GM12878 (cell line): ENCODE data around the gene GCNT3. TPM values are rescaled to one million over a fixed set of nuclear protein-coding genes. Genes with fewer than 3 reads are reported as not detected.

Experiments
- ATAC-seq: fragments of 200-7000 bp; cut with Tn5 transposase; 3 replicates; pipeline ENCODE4 v1.9.1; 2020; ENCODE audit warnings: mild to moderate bottlenecking, moderate library complexity
- BruUV-seq: library from RNA; stranded (reverse); fragments of 400-500 nt; replicated peaks from 2 replicates; lab custom pipeline; 2021; lab: Mats Ljungman, UMichigan
- CTCF ChIA-PET: fragments of 300-600 bp; sonication (Branson Sonifier 250); formaldehyde crosslinking; extraction: SDS; loops from one replicate; lab custom pipeline; 2021; ENCODE audit warnings: inconsistent platforms; lab: Yijun Ruan, JAX
- POLR2A ChIA-PET: fragments of 350-600 bp; formaldehyde crosslinking; extraction: SDS; loops from one replicate; lab custom pipeline; 2021; ENCODE audit warnings: inconsistent platforms; lab: Charles Lee
- RAD21 ChIA-PET: fragments of 300-600 bp; sonication (Branson Sonifier 250); formaldehyde crosslinking; loops from one replicate; lab custom pipeline; 2023; ENCODE audit warnings: antibody characterized with exemption; ENCODE audit not compliant: unreplicated experiment; lab: Charles Lee
- SMC1A ChIA-PET: fragments of 300-600 bp; sonication (Branson Sonifier 250); formaldehyde crosslinking; loops from one replicate; lab custom pipeline; 2023; ENCODE audit not compliant: unreplicated experiment, uncharacterized antibody; lab: Charles Lee
- DNase-seq: peaks from one replicate; pipeline ENCODE4 v3.0.0-alpha.2; 2011; ENCODE audit warnings: low read depth, low spot score
- FAIRE-seq: peaks from 3 replicates; lab custom pipeline; 2011; peaks lifted over from hg19 to GRCh38; lab: Jason Lieb, UNC
- H2AFZ ChIP-seq: 2 replicates; pipeline ENCODE4 v1.6.0; 2011; ENCODE audit warnings: low read depth, low read length, control low read depth; ENCODE audit not compliant: control insufficient read depth
- H3K27ac ChIP-seq: 2 replicates; pipeline ENCODE4 v1.5.1; 2011; ENCODE audit warnings: control low read depth; ENCODE audit not compliant: control insufficient read depth, insufficient read depth
- H3K27me3 ChIP-seq, 2 experiments: replicated peaks in 1 of 2; 2 replicates each; pipeline versions ENCODE4 v1.6.0 to v1.6.1; 2011; ENCODE audit warnings: low read length in 1 of 2; ENCODE audit not compliant: control insufficient read depth in 2 of 2, insufficient read depth in 2 of 2
- H3K36me3 ChIP-seq, 2 experiments: 2 replicates each; pipeline ENCODE4 v1.5.1; 2011; ENCODE audit warnings: low read length in 1 of 2; ENCODE audit not compliant: control insufficient read depth in 2 of 2, insufficient read depth in 2 of 2
- H3K4me1 ChIP-seq: 2 replicates; pipeline ENCODE4 v1.6.1; 2011; ENCODE audit warnings: mild to moderate bottlenecking, low read length, moderate library complexity, mixed read lengths; ENCODE audit not compliant: control insufficient read depth, insufficient read depth
- H3K4me2 ChIP-seq: 2 replicates; pipeline ENCODE4 v1.6.0; 2011; ENCODE audit warnings: control low read depth; ENCODE audit not compliant: control insufficient read depth, insufficient read depth
- H3K4me3 ChIP-seq: fragments of 200-600 bp; sonication (generic); 2 replicates; pipeline ENCODE4 v1.5.1; 2016
- H3K79me2 ChIP-seq: 2 replicates; pipeline ENCODE4 v1.6.0; 2011; ENCODE audit warnings: low read length; ENCODE audit not compliant: control insufficient read depth, insufficient read depth
- H3K9ac ChIP-seq: 2 replicates; pipeline ENCODE4 v1.8.0; 2011; ENCODE audit warnings: low read length, control low read depth, mixed read lengths; ENCODE audit not compliant: control insufficient read depth, insufficient read depth
- H3K9me3 ChIP-seq: replicated peaks from 3 replicates; pipeline ENCODE4 v1.5.1; 2011; ENCODE audit warnings: mild to moderate bottlenecking, low read length; ENCODE audit not compliant: control insufficient read depth, insufficient read depth
- H4K20me1 ChIP-seq: 2 replicates; pipeline ENCODE4 v1.6.0; 2011; ENCODE audit not compliant: control insufficient read depth, insufficient read depth
- MYB ChIP-seq: fragments of 150-350 bp; IDR thresholded peaks from 2 replicates; pipeline ENCODE4 v1.6.1; 2014; ENCODE audit warnings: mild to moderate bottlenecking, low read depth, low read length, borderline replicate concordance
- NFYA ChIP-seq: IDR thresholded peaks from 2 replicates; pipeline ENCODE4 v1.6.1; 2011; ENCODE audit warnings: low read depth, mild to moderate bottlenecking, low read length, improper control_type of control experiment, borderline replicate concordance
- POLR2AphosphoS2 ChIP-seq: IDR thresholded peaks from 2 replicates; pipeline ENCODE4 v1.6.1; 2011; ENCODE audit warnings: low read depth, mild to moderate bottlenecking, low read length, improper control_type of control experiment, moderate library complexity
- PRDM15 ChIP-seq: fragments of 450-650 bp; formaldehyde crosslinking; IDR thresholded peaks from 2 replicates; pipeline ENCODE4 v1.4.0; 2020; ENCODE audit warnings: mild to moderate bottlenecking, moderate library complexity
- RAD21 ChIP-seq: IDR thresholded peaks from 2 replicates; pipeline ENCODE4 v1.6.1; 2011; ENCODE audit warnings: mild to moderate bottlenecking, low read depth, low read length, moderate library complexity; ENCODE audit not compliant: insufficient read depth
- ZNF24 ChIP-seq: fragments of 450-650 bp; IDR thresholded peaks from 2 replicates; pipeline ENCODE4 v1.6.1; 2017; ENCODE audit warnings: antibody characterized with exemption, mild to moderate bottlenecking
- WGBS: methylation state at CpG from one replicate; pipeline ENCODE4 v1.1.6; 2016; ENCODE audit warnings: low lambda C conversion rate; ENCODE audit not compliant: insufficient replicate concordance, insufficient coverage; ENCODE audit errors: missing lambda C conversion rate; 5-methylcytosine and 5-hydroxymethylcytosine counted together
- in situ Hi-C: fragments of 300-500 bp; cut with MboI; formaldehyde crosslinking; loops from 9 replicates; pipeline ENCODE4 v1.14.3; 2018; ENCODE audit warnings: mixed read lengths
- intact Hi-C: fragments of 100-400 bp; cut with micrococcal nuclease; formaldehyde crosslinking; loops from one replicate; pipeline ENCODE4 v1.14.2; 2022; ENCODE audit not compliant: unreplicated experiment
- polyA plus RNA-seq, 11 experiments: library from polyadenylated mRNA; depleted of rRNA in 4 of 11; unstranded in 6 of 11; stranded (reverse) in 5 of 11; fragments of >200 nt; fragmentation: Nextera tagmentation in 4 of 11; fragmentation: Illumina TruSeq in 1 of 11; extraction: Ambion mirVana in 4 of 11; extraction: Trizol in 1 of 11; gene quantifications; 1 replicate in 1 of 11; 2 replicates in 10 of 11; pipeline versions ENCODE4 v1.2.1 to v1.2.3, GENCODE V29; 2011 to 2016; ENCODE audit warnings: inconsistent platforms in 2 of 11, missing spikeins in 2 of 11, low read depth in 1 of 11
- total RNA-seq, 4 experiments: library from RNA; depleted of rRNA in 3 of 4; stranded (reverse); fragments of >200 nt in 3 of 4; fragmentation: Illumina TruSeq in 1 of 4; extraction: Trizol in 1 of 4; gene quantifications; 2 replicates each; pipeline versions ENCODE4 v1.2.1 to v1.2.3, GENCODE V29; 2013 to 2021

The GCNT3 gene
- total and polyA plus RNA-seq, 10 of the 15 experiments (the other 5 are each of a cell fraction or from before 2014, with no cell fraction given), result 0.03 to 0.53 (median 0.25) TPM; not detected in 2

DNA sequence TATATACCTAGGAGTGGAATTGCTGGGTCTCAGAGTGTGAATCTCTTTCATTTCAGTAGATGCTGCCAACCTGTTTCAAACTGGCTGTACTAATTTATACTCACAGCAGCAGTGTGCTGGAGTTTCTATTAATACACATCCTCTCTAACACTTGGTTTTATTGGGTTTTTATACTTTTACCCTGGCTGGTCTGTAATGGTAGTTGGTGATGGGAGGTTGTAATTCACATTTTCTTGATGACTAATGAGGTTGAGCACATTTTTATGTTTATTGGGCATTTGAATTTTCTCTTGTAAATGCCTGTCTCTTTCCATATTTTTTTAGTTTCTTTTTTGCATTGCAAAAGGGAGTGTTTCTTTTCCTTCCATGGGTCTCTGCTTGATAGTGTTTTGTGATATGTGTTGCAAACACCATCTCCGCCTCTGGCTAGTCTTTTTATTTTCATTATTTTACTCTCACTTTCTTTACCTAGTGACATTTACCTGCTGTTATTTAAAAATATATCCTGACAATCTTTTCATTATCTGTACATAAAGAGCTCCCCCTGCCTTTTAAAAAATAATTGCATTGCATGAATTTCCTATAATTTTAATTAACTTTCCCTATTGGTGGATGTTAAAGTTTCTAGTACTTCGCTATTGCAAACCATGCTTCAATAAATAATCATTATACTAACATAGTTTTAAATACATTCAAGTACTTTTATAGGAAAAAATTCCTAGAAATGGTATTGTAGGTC, 49.0 kb upstream of the GCNT3 start (continued):
- TF ChIP-seq PRDM15 (no peak), NFYA (no peak), RAD21 (no peak), POLR2AphosphoS2 (no peak), ZNF24 (no peak)

GRCh38 chr15:59565299-59565698, 46.3 kb upstream of the GCNT3 start:
- Histone ChIP-seq H3K4me3 (no peak overlapping the region), H3K4me2 (no peak overlapping the region), H3K79me2 (no peaks in the 10 kb centered on the region), H3K27ac (no peak overlapping the region), H3K36me3 (no peaks in the 10 kb centered on the region), H4K20me1 (no peaks in the 10 kb centered on the region), H3K9ac (no peak overlapping the region), H3K27me3 (no peaks in the 10 kb centered on the region), H3K4me1 (no peaks in the 10 kb centered on the region), H2AFZ (no peak overlapping the region), H3K9me3 (no peaks in the 10 kb centered on the region)
- DNase-seq (no peak), FAIRE-seq (no peak), ATAC-seq (no peak)
- 45% methylated on average over 4 of the region's 4 CpGs for WGBS
- intact Hi-C loops, result no loop called here
- RAD21 ChIA-PET, result no interaction called here
- SMC1A ChIA-PET, result no interaction called here
- CTCF ChIA-PET, result interaction anchor here (0.8 to 0.9 kb wide), 2 partner anchors 33 to 819 kb away, joined by 3 read pairs; no protein-coding TSS in a partner anchor
- no peak for TF ChIP-seq MYB
- in situ Hi-C loops, result no loop called here
- POLR2A ChIA-PET, result no interaction called here
- BruUV-seq, result no TSS peak
